Esophagus squamous epithelium (tissue), 4 donors: ENCODE results near the gene SIPA1.

Experiments
- POLR2A ChIP-seq, 4 donors: fragments of 450-650 bp; IDR thresholded peaks; one replicate each; pipeline ENCODE4 v1.6.1; 2017; ENCODE audit warnings: antibody characterized with exemption in 4 of 4, mild to moderate bottlenecking in 4 of 4, moderate library complexity in 3 of 4
- TF ChIP-seq, protein P1 (sequence below), 6 experiments: fragments of 450-650 bp in 4 of 6; fragments of 200-600 bp in 2 of 6; sonication (generic) in 2 of 6; IDR thresholded peaks; one replicate each; pipeline ENCODE4 v1.5.1; 2016 to 2019; ENCODE audit warnings: antibody characterized with exemption in 6 of 6, mild to moderate bottlenecking in 4 of 6, moderate library complexity in 4 of 6

DNA sequence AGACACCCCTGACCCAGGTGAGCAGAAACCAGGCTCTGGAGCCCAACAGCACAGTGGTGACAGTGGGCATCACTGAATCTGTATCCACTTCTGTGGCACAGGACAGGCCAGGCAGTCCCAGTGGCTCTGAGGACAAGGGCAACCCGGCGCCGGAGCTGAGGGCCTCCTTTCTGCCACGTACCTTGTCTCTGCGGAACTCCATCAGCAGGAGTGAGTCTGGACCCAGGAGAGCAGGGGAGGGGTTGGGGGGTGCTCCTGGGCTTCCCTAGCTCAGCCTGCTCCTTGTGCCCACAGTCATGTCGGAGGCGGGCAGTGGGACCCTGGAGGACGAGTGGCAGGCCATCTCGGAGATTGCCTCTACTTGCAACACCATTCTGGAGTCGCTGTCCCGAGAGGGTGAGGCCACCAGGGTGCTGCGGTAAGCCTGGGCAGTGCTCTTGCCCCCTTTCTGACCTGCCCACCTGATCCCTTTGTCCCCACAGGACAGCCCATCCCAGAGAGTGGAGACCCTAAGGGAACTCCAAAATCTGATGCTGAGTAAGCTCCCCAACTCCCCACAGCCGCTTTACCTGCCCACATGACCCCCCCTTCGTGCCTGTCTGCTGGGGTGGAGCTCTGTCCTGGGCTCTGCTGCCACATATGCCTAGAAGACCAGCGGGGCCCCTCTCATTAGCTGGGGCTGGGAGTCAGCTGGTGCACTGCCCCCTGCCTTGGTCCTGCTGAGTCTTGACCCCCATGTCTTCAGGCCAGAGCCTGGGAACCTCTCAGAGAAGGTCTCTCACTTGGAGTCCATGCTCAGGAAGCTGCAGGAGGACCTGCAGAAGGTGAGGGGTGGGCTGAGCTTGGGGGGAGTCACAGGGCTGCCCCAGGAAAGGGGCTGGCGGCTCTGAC lies 12.0 kb downstream of the SIPA1 start:
- TF ChIP-seq, protein P1, sequence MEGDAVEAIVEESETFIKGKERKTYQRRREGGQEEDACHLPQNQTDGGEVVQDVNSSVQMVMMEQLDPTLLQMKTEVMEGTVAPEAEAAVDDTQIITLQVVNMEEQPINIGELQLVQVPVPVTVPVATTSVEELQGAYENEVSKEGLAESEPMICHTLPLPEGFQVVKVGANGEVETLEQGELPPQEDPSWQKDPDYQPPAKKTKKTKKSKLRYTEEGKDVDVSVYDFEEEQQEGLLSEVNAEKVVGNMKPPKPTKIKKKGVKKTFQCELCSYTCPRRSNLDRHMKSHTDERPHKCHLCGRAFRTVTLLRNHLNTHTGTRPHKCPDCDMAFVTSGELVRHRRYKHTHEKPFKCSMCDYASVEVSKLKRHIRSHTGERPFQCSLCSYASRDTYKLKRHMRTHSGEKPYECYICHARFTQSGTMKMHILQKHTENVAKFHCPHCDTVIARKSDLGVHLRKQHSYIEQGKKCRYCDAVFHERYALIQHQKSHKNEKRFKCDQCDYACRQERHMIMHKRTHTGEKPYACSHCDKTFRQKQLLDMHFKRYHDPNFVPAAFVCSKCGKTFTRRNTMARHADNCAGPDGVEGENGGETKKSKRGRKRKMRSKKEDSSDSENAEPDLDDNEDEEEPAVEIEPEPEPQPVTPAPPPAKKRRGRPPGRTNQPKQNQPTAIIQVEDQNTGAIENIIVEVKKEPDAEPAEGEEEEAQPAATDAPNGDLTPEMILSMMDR (IDR thresholded peaks at IDR 0.05): no peak
- no peak for TF ChIP-seq POLR2A (IDR thresholded peaks at IDR 0.05)
